ENCODE results near the gene PRPS1.
"Not testable (repeated sequence)": the region's sequence is repeated elsewhere in the genome, so short reads cannot be mapped to it uniquely, and the experiment has no call there.

The PRPS1 gene

DNA sequence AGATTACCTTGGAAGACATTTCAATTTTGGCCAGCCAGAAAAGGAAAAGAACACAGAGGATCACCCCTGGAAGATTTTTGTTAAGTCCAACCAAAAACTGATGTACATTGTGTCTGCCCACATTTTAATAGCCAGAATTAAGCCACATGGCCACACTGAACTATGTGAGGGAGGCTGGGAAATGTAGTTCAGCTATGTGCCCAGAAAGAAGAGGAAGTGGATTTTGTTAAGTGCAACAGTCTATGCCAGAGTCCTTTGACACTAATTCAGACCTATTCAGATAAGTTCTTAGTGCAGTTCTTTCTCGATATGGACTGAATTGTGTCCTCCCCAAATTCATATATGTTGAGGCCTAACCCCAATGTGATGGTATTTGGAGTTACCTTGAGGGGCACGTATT, 18.4 kb downstream of the PRPS1 start:
- Histone ChIP-seq H3K36me3 (ENCODE audit: control insufficient read depth, insufficient read depth, low read length) (peaks cover 2% of the 10 kb centered on the region), H3K27me3 (ENCODE audit: control insufficient read depth, insufficient read depth, low read length) (no peaks in the 10 kb centered on the region), H3K4me3 (ENCODE audit: low read length) (no peak overlapping the region), H3K9ac (ENCODE audit: low read length) (no peak overlapping the region), H3K27ac (ENCODE audit: low read depth, low read length) (no peak overlapping the region), H3K4me1 (ENCODE audit: control insufficient read depth, insufficient read depth, low read length) (no peaks in the 10 kb centered on the region)

DNA sequence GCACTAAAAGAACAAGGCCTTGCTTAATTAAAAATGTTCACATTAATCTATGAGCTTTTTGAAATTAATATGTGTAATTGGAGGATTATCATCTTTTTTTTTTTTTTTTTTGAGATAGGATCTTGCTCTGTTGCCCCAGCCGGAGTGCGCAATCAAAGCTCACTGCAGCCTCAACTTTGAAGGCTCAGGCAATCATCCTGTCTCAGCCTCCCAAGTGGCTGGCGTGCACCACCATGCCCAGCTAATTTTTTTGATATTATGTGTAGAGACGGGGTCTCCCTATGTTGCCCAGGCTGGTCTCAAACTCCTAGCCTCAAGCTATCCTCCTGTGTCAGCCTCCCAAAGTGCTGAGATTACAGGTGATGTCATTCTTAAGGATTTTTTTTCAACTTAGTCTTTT, 20.0 kb downstream of the PRPS1 start:
- Histone ChIP-seq H3K27me3 (ENCODE audit: control insufficient read depth, insufficient read depth, low read length) (no peaks in the 10 kb centered on the region), H3K36me3 (ENCODE audit: control insufficient read depth, insufficient read depth, low read length) (peaks cover 2% of the 10 kb centered on the region), H3K4me3 (ENCODE audit: low read length) (no peak overlapping the region), H3K4me1 (ENCODE audit: control insufficient read depth, insufficient read depth, low read length) (no peaks in the 10 kb centered on the region), H3K9ac (ENCODE audit: low read length) (no peak overlapping the region), H3K27ac (ENCODE audit: low read depth, low read length) (no peak overlapping the region)

DNA sequence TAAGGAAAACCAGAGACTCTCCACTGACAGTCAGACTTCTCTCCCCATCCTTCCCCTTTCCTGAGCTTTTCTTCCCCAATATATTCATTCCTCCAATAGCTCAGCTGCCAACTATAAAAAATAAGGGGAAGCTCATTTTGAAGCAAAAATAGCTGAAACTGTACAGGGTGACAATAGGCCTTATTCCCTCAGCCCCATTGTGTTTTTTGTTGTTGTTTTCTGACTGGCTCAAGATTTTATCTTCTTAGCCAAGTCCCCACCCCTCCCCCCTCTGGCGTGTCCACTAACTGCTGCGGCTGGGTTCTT, 26.2 kb downstream of the PRPS1 start:
- Histone ChIP-seq H3K9ac (ENCODE audit: low read length) (no peak overlapping the region), H3K36me3 (ENCODE audit: control insufficient read depth, insufficient read depth, low read length) (peaks cover 2% of the 10 kb centered on the region), H3K27me3 (ENCODE audit: control insufficient read depth, insufficient read depth, low read length) (peaks cover 3% of the 10 kb centered on the region), H3K4me3 (ENCODE audit: low read length) (no peak overlapping the region), H3K4me1 (ENCODE audit: control insufficient read depth, insufficient read depth, low read length) (peaks cover 2% of the 10 kb centered on the region), H3K27ac (ENCODE audit: low read depth, low read length) (no peak overlapping the region)

DNA sequence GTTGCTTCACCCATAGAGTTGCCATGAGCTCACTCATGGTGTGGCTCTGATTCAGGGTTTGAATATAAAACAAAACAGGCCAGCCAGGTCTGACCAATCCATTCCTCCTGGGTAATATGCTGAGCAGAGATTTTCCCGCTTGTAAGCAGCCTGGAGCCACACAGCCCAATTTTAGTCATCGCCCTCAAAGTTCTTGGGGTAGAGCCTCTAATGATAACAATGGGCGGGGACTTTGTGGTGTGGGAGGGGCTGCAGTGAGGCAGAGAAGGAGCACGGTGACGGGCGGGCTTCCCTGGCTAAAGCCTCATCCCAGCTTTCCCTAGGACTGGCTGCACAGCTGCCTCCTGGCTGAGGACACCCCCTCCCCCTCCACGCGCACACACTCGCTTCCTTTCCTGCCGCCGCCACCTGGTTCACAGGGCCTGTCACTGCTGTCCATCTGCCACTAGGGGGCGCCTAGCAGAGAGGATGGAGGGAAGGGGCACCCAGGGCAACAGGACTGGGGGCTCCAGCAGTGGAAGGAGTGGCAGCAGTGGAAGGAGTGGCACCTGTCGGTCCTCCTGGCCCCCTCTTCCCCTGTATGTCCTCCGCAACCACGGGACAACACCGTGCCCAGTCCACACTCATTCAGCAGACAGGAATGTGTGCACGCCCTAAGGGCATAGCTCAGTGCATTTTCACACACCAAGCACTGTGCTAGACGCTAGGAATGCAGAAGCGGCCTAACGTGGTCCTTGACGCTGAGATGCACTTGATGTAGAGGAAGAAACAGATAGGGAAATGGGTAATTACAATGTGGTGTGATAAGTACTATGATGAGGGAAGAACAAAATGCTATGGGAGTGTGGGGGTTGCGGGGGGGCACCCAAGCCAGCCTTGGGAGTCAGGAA, 26.8 kb downstream of the PRPS1 start:
- Histone ChIP-seq H3K9ac (ENCODE audit: low read length) (no peak overlapping the region), H3K27me3 (ENCODE audit: control insufficient read depth, insufficient read depth, low read length) (peaks cover 3% of the 10 kb centered on the region), H3K27ac (ENCODE audit: low read depth, low read length) (no peak overlapping the region), H3K4me1 (ENCODE audit: control insufficient read depth, insufficient read depth, low read length) (peaks cover 2% of the 10 kb centered on the region), H3K36me3 (ENCODE audit: control insufficient read depth, insufficient read depth, low read length) (peaks cover 2% of the 10 kb centered on the region), H3K4me3 (ENCODE audit: low read length) (no peak overlapping the region)

DNA sequence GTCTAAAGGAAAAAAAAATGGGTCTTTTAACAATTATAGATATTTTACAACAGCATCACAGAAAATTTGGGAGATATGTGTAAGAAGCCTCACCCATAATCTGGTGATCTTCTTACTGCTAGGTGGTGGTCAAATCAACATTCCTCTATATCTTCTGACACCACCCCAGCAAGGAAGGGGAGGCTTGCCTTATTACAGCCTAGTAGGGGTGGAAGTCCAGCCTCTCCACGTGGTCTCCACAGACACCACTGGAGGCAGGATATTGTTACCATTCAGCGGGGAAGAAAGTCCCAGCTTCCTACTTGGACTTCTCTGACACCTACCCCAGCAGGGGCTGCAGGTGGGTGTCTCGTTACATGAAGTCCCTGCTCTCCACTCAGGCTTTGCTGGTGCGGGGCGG, 28.7 kb downstream of the PRPS1 start:
- no peaks in the 10 kb centered on the region for H3K36me3 ChIP-seq (ENCODE audit: control insufficient read depth, insufficient read depth, low read length)
- H3K4me1 ChIP-seq (ENCODE audit: control insufficient read depth, insufficient read depth, low read length): peaks cover 2% of the 10 kb centered on the region
- no peak overlapping the region for H3K9ac ChIP-seq (ENCODE audit: low read length)
- H3K27ac ChIP-seq (ENCODE audit: low read depth, low read length): no peak overlapping the region
- peaks cover 3% of the 10 kb centered on the region for H3K27me3 ChIP-seq (ENCODE audit: control insufficient read depth, insufficient read depth, low read length)
- no peak overlapping the region for H3K4me3 ChIP-seq (ENCODE audit: low read length)

DNA sequence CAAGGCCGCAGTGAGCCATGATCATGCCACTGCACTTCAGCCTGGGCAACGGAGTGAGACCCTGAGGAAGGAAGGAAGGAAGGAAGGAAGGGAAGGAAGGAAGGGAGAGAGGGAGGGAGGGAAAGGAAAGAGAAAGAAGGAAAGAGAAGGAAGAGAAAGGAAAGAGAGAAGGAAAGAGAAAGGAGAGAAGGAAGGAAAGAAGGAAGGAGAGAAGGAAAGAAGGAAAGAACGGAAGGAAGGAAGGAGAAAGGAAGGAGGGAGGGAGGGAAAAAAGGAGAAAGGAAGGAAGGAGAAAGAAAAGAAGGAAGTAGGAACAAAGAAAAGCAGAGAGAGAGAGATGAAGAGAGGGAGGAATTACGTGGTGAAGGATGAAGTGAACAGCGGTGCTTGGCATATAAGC, 30.4 kb downstream of the PRPS1 start:
- no peak overlapping the region for H3K9ac ChIP-seq (ENCODE audit: low read length)
- no peaks in the 10 kb centered on the region for H3K36me3 ChIP-seq (ENCODE audit: control insufficient read depth, insufficient read depth, low read length)
- H3K27me3 ChIP-seq (ENCODE audit: control insufficient read depth, insufficient read depth, low read length): peaks cover 3% of the 10 kb centered on the region
- H3K27ac ChIP-seq (ENCODE audit: low read depth, low read length): no peak overlapping the region
- peaks cover 2% of the 10 kb centered on the region for H3K4me1 ChIP-seq (ENCODE audit: control insufficient read depth, insufficient read depth, low read length)
- no peak overlapping the region for H3K4me3 ChIP-seq (ENCODE audit: low read length)

DNA sequence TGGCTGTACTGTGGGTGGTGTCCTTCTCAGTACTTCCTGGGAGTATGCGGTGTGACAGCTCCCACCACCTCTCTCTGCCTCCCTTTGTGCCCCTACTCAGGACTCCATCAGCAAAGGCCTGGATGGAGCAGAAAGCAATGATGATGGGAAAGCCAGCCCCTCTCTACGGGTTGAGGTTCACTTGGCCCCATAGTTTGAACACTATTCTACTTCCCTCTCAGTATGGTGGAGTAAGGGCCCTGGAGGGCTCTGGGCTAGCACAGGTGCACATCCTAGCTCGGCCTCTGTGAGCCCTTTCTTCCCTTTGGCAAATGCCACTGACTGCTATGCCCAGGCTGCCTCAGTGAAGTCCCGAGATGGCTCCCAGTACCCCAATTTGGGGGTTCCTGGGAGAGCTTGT, 31.0 kb downstream of the PRPS1 start:
- Histone ChIP-seq H3K4me1 (ENCODE audit: control insufficient read depth, insufficient read depth, low read length) (peaks cover 2% of the 10 kb centered on the region), H3K9ac (ENCODE audit: low read length) (no peak overlapping the region)

DNA sequence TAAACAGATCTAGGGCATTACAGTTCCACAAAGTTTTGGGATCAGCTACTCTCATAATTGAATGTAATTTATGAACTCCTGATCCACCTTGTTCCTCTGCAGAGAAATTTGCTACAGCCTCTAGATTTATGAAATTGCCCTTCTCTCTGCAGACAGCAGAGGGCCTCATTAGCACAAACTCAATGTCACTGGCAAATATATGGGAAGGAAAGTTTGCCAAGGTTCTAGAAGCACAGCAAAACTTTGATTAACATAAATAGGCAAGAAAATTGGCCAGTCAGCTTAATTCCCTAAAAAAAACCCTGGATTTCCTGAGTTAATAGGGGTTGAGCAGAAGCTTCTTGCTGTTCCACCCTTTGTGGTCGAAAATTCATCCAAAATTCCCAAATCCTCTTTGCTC, 31.5 kb downstream of the PRPS1 start:
- Histone ChIP-seq H3K27me3 (ENCODE audit: control insufficient read depth, insufficient read depth, low read length) (peaks cover 3% of the 10 kb centered on the region), H3K4me1 (ENCODE audit: control insufficient read depth, insufficient read depth, low read length) (no peaks in the 10 kb centered on the region), H3K27ac (ENCODE audit: low read depth, low read length) (no peak overlapping the region), H3K4me3 (ENCODE audit: low read length) (no peak overlapping the region), H3K9ac (ENCODE audit: low read length) (no peak overlapping the region), H3K36me3 (ENCODE audit: control insufficient read depth, insufficient read depth, low read length) (no peaks in the 10 kb centered on the region)

More for the DNA sequence above, 31.0 kb downstream of the PRPS1 start:
- no peak overlapping the region for H3K4me3 ChIP-seq (ENCODE audit: low read length)
- H3K27me3 ChIP-seq (ENCODE audit: control insufficient read depth, insufficient read depth, low read length): peaks cover 3% of the 10 kb centered on the region
- no peaks in the 10 kb centered on the region for H3K36me3 ChIP-seq (ENCODE audit: control insufficient read depth, insufficient read depth, low read length)
- no peak overlapping the region for H3K27ac ChIP-seq (ENCODE audit: low read depth, low read length)

DNA sequence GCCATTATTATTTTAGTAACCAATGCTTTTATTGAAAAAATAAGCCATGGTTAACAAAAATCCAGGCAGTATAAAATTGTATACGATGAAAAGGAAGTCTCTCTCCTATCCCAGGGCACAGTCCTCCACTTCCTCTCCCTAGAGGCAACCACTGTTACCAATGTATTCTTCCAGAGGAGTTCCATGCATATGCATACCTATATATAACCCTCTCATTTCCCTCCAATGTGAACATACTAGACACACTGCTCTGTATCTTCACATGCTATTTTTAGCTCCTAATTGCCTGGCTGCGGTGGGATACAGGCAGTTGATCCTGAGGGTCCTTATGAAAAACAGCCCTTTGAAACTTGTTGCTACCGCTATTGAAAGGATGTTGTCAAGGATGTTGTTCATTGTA, 33.8 kb downstream of the PRPS1 start:
- Histone ChIP-seq H3K27me3 (ENCODE audit: control insufficient read depth, insufficient read depth, low read length) (peaks cover 3% of the 10 kb centered on the region), H3K36me3 (ENCODE audit: control insufficient read depth, insufficient read depth, low read length) (no peaks in the 10 kb centered on the region), H3K4me3 (ENCODE audit: low read length) (no peak overlapping the region), H3K4me1 (ENCODE audit: control insufficient read depth, insufficient read depth, low read length) (no peaks in the 10 kb centered on the region), H3K27ac (ENCODE audit: low read depth, low read length) (no peak overlapping the region), H3K9ac (ENCODE audit: low read length) (no peak overlapping the region)

DNA sequence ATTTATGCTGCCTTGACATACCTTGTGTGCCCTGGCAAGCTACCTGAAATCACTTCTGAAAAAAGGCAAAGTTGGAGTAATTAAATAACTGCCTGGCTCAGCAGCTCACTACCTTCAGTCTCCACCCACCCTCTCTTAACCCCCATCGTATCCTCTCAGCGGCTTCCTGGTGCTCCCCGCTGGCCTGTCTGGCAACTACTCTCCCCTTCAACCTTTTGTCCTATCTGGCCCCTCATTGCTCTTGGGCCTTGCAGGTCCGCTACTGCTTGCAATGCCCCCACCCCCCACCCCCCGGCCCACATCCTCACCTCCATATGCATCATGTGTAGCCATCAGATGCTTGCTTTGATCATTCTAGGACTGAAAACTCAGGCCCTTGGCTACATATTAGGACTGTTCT, 34.5 kb downstream of the PRPS1 start:
- Histone ChIP-seq H3K27me3 (ENCODE audit: control insufficient read depth, insufficient read depth, low read length) (peaks cover 3% of the 10 kb centered on the region), H3K36me3 (ENCODE audit: control insufficient read depth, insufficient read depth, low read length) (no peaks in the 10 kb centered on the region), H3K9ac (ENCODE audit: low read length) (no peak overlapping the region), H3K4me3 (ENCODE audit: low read length) (no peak overlapping the region), H3K27ac (ENCODE audit: low read depth, low read length) (no peak overlapping the region), H3K4me1 (ENCODE audit: control insufficient read depth, insufficient read depth, low read length) (no peaks in the 10 kb centered on the region)

DNA sequence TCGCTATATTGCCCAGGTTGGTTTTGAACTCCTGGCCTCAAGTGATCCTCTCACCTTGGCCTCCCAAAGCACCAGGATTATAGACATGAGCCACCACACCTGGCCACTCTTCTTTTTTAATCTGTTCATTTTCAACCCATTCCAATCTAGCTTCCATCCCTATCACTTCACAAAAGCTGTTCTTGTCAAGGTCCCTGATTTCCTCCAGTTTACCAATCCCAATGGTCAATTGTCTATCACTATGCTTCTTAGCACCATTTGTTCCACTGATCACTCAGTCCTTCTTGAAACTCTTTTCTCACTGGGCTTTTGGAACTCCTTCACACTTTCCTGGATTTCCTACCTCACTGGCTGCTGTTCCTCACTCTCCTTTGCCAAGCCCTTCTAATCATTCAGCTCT, 38.6 kb downstream of the PRPS1 start:
- Histone ChIP-seq H3K36me3 (ENCODE audit: control insufficient read depth, insufficient read depth, low read length) (no peaks in the 10 kb centered on the region), H3K9ac (ENCODE audit: low read length) (no peak overlapping the region), H3K4me1 (ENCODE audit: control insufficient read depth, insufficient read depth, low read length) (no peaks in the 10 kb centered on the region), H3K27me3 (ENCODE audit: control insufficient read depth, insufficient read depth, low read length) (peaks cover 3% of the 10 kb centered on the region), H3K4me3 (ENCODE audit: low read length) (no peak overlapping the region), H3K27ac (ENCODE audit: low read depth, low read length) (no peak overlapping the region)

DNA sequence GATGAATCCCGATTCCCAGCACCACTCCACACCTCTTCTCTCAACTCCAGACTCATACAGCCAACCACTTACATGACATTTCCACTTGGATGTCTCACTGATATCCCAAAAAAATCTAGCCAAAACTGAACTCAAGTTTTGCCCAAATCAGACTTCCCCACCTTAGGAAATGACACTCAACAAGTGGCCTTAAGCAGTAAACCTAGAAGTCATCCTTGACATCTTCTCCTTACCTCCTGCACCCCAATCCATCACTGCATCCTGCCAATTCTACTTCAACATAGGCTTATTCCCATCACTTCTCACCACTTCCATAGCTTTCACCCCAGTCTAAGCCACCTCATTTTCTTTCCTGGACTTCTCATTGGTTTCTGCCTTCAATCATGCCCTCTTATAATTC, 39.1 kb downstream of the PRPS1 start:
- Histone ChIP-seq H3K36me3 (ENCODE audit: control insufficient read depth, insufficient read depth, low read length) (no peaks in the 10 kb centered on the region), H3K27me3 (ENCODE audit: control insufficient read depth, insufficient read depth, low read length) (peaks cover 3% of the 10 kb centered on the region), H3K27ac (ENCODE audit: low read depth, low read length) (no peak overlapping the region), H3K9ac (ENCODE audit: low read length) (no peak overlapping the region), H3K4me3 (ENCODE audit: low read length) (no peak overlapping the region), H3K4me1 (ENCODE audit: control insufficient read depth, insufficient read depth, low read length) (no peaks in the 10 kb centered on the region)

DNA sequence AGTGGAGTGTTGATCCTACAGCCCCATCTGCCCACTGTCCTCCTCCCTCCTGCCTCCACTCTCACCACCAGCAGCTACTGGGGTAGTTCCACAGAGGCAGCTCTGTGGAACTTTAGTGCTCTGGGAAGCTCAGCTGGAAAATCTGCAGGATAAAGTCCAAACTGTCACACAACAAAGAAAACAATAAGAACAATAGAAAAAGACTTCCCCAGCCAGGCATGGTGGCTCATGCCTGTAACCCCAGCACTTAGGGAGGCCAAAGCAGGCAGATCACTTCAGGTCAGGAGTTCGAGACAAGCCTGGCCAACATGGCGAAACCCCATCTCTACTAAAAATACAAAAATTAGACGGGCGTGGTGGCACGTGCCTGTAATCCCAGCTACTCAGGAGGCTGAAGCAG, 40.4 kb downstream of the PRPS1 start:
- not testable (repeated sequence) for H3K4me3 ChIP-seq (ENCODE audit: low read length); H3K36me3 ChIP-seq (ENCODE audit: control insufficient read depth, insufficient read depth, low read length); H3K4me1 ChIP-seq (ENCODE audit: control insufficient read depth, insufficient read depth, low read length); H3K9ac ChIP-seq (ENCODE audit: low read length); H3K27ac ChIP-seq (ENCODE audit: low read depth, low read length); H3K27me3 ChIP-seq (ENCODE audit: control insufficient read depth, insufficient read depth, low read length)

Measured in rectal smooth muscle tissue (tissue), 1 donor.